ENCODE data around the gene FBXO40.

- no peak for TF ChIP-seq EZH2 (IDR thresholded peaks at IDR 0.05; ENCODE audit: borderline replicate concordance)
- TF ChIP-seq CTCF (IDR thresholded peaks at IDR 0.05; ENCODE audit: poor library complexity), result no peak
- no peak for TF ChIP-seq EZH2phosphoT487 (IDR thresholded peaks at IDR 0.05; ENCODE audit: low read depth, severe bottlenecking, unreplicated experiment)
Measured at GRCh38 chr3:121641127-121641526, 47.9 kb downstream of the FBXO40 start.

All from hepatocyte (in vitro differentiated cells).